A549 treated with DMSO at 1 μM for 4 hours (cell line): ENCODE results near the gene PCNT. TPM values are rescaled to one million over a fixed set of nuclear protein-coding genes. Genes with fewer than 3 reads are reported as not detected.

Experiments
- total RNA-seq: library from RNA; stranded (reverse); fragments of 200-300 nt; extraction: Qiagen RNA extraction; gene quantifications from 5 replicates; pipeline ENCODE4 v1.2.3, GENCODE V29; 2022; ENCODE audit warnings: low read depth

PCNT gene
- total RNA-seq, result 12.9 to 17.5 TPM (median 14.8 TPM) in 5 replicates

GRCh38 chr21:46323710-46324389 lies at the start of gene PCNT, which contains the start of gene C21orf58:
Gene PCNT, plus strand, starts transcription at chr21:46324156. Its CDS starts 73 bp downstream, at chr21:46324229.
Gene C21orf58, minus strand, starts transcription at chr21:46323870. Its CDS starts 1,132 bp downstream, at chr21:46322738.

GRCh38 chr21:46285206-46285661 lies 38.7 kb upstream of the PCNT start, which contains the start of gene MCM3AP:
Gene MCM3AP, minus strand, starts transcription at chr21:46285611. Its CDS starts 325 bp downstream, at chr21:46285286.

GRCh38 chr21:46285761-46286647 lies 38.0 kb upstream of the PCNT start, which contains the start of gene YBEY:
Gene YBEY, plus strand, starts transcription at chr21:46286342. Its CDS starts 572 bp downstream, at chr21:46286914.

GRCh38 chr21:46458315-46459023 lies 134.5 kb downstream of the PCNT start, which contains the start of gene DIP2A:
Gene DIP2A, plus strand, starts transcription at chr21:46458891. Its CDS starts 241 bp downstream, at chr21:46459132.

Other genes with a start within 250 kb of the PCNT start
- gene COL6A2, start 226.0 kb upstream of the PCNT start, total RNA-seq, result 14.0 to 18.0 TPM (median 16.1 TPM) in 5 replicates
- gene FTCD, start 168.6 kb upstream of the PCNT start, total RNA-seq, result 0.08 to 0.16 TPM in 2 of 5 replicates, not detected in the others
- gene SPATC1L, start 139.7 kb upstream of the PCNT start, total RNA-seq, result 0.08 TPM in 2 of 5 replicates, not detected in the others
- gene LSS, start 95.4 kb upstream of the PCNT start, total RNA-seq, result 12.8 to 13.5 TPM (median 13.3 TPM) in 5 replicates
- gene MCM3AP, start 38.5 kb upstream of the PCNT start, total RNA-seq, result 30.4 to 49.6 TPM (median 47.5 TPM) in 5 replicates
- gene YBEY, start 37.8 kb upstream of the PCNT start, total RNA-seq, result 25.8 to 33.3 TPM (median 29.5 TPM) in 5 replicates
- gene C21orf58, start 286 bp upstream of the PCNT start, total RNA-seq, result 4.1 to 7.1 TPM (median 5.7 TPM) in 5 replicates
- gene DIP2A, start 134.7 kb downstream of the PCNT start, total RNA-seq, result 9.1 to 14.4 TPM (median 13.1 TPM) in 5 replicates